ENCODE results near the gene PPP1R37.

DNA sequence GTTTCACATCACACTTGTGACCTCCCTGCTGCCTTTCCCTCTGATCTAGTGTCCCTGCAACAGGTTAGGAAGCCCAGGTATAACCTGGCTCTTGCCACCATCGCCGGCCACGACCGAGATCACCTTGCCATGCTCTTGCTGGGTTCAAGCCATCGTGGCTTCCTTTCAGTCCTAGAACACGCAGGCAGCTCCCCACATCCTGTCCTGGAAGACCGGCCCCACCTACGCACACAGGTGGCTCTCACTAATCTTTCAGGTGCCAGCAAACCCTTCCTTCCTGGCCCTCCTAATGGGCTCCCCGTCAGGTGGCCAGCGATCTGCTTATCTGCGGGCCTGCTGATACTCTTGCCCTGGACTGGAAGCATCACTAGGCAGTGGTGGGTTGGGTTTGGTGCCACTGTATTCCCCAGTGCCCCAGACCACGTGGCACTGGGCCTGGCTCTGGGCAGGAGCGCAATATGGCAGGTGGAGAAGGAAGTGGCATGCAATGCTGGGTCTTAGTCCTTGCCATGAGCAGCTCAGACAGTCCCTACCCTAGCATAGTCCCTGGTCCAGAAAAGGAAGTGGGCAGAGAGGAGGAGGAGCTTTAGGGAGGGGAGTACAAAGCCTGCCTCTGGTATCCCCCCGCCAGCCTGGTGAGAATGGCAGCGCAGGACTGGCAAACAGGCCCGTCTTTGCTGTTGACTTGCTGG lies 11.8 kb downstream of the PPP1R37 start:
- TF ChIP-seq, protein P1, sequence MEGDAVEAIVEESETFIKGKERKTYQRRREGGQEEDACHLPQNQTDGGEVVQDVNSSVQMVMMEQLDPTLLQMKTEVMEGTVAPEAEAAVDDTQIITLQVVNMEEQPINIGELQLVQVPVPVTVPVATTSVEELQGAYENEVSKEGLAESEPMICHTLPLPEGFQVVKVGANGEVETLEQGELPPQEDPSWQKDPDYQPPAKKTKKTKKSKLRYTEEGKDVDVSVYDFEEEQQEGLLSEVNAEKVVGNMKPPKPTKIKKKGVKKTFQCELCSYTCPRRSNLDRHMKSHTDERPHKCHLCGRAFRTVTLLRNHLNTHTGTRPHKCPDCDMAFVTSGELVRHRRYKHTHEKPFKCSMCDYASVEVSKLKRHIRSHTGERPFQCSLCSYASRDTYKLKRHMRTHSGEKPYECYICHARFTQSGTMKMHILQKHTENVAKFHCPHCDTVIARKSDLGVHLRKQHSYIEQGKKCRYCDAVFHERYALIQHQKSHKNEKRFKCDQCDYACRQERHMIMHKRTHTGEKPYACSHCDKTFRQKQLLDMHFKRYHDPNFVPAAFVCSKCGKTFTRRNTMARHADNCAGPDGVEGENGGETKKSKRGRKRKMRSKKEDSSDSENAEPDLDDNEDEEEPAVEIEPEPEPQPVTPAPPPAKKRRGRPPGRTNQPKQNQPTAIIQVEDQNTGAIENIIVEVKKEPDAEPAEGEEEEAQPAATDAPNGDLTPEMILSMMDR (IDR thresholded peaks at IDR 0.05) = no peak
- TF ChIP-seq TCF7L2 (IDR thresholded peaks at IDR 0.05; ENCODE audit: low read depth, low read length) (no peak), POLR2AphosphoS5 (IDR thresholded peaks at IDR 0.05; ENCODE audit: low read depth, low read length) (no peak)
